T-helper 2 cell treated with Interferon-gamma antibody and Interleukin-4, amounts not matched to agents 100 ng/mL and 5 ng/mL, for 36 hours (primary cell): ENCODE data around the gene NEAT1. TPM values are rescaled to one million over a fixed set of nuclear protein-coding genes. Genes with fewer than 3 reads are reported as not detected.

Source experiments
- intact Hi-C: fragments of 100-400 bp; cut with micrococcal nuclease; formaldehyde crosslinking; loops from one replicate; pipeline ENCODE4 v1.15.1; 2023
- total RNA-seq: library from RNA; stranded (reverse); gene quantifications from 2 replicates; pipeline ENCODE4 v1.2.3, GENCODE V29; 2022

Gene NEAT1
- total RNA-seq: 730 and 731 TPM in 2 replicates

DNA sequence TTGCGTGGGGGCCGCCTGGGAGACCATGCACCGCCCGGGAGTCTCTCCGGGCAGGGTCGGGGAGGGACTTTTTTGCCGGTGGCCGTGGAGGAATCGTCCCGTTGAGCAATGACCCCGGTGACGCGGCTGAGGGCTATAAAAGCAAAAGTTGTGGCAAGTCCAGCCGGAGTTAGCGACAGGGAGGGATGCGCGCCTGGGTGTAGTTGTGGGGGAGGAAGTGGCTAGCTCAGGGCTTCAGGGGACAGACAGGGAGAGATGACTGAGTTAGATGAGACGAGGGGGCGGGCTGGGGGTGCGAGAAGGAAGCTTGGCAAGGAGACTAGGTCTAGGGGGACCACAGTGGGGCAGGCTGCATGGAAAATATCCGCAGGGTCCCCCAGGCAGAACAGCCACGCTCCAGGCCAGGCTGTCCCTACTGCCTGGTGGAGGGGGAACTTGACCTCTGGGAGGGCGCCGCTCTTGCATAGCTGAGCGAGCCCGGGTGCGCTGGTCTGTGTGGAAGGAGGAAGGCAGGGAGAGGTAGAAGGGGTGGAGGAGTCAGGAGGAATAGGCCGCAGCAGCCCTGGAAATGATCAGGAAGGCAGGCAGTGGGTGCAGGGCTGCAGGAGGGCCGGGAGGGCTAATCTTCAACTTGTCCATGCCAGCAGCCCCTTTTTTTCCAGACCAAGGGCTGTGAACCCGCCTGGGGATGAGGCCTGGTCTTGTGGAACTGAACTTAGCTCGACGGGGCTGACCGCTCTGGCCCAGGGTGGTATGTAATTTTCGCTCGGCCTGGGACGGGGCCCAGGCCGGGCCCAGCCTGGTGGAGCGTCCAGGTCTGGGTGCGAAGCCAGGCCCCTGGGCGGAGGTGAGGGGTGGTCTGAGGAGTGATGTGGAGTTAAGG, at the start of gene NEAT1:
TSS of gene NEAT1 (plus strand) at position 166 of the 883 bp plus-strand sequence.
- intact Hi-C loops: loop anchor here (1.0 kb wide), 1 partner anchor 74 kb away; no protein-coding TSS in a partner anchor

DNA sequence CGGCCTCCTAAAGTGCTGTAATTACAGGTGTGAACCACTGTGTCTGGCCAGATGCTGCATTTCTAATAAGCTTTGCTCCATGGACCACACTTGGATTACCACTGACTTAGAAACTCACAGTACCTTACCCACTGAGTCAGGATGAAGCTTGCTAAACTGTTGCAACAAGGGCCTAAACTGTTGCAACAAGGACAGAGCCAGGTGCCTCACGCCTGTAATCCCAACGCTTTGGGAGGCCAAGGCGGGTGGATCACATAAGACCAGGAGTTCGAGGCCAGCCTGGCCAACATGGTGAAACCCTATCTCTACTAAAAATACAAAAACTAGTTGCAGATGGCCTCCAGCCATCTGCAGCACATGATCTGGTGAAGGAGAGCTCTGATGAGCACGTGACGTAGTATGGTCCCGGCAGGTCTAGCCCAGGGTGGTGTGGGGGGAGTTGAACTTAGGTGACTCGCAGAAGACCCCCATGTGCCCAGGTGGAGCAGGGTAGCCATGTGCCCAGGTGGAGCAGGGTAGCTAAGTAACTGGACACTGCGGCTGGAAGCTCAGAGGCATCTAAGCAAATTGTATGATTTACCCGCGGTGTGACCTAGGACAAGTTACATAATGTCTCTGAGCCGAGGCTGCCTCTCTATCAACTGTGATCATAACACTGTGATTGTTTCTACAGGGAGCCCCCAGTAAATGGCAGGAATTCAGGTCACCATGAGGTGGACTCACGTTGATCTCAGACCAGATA, 48.6 kb upstream of the NEAT1 start:
- intact Hi-C loops: no loop called here

DNA sequence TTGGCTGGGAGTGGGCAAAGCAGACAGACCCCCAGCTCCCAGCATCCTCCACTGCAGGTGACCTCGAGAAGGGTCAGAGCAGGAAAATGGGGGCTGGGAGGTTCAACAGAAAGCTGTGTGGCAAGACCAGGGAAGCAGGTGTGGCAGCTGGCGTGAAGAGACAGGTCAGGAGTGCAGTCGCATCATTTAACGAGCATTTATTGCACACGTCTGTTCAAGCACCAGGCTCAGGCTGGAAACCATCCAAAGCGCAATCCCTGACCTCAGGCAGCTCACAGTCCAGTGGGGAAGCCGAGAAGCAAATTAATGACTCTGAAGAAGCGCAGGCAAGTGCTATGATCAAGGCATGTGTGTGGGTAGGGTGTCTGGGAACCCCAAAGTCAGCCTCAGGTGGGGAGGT, 47.6 kb upstream of the NEAT1 start:
- intact Hi-C loops: no loop called here

DNA sequence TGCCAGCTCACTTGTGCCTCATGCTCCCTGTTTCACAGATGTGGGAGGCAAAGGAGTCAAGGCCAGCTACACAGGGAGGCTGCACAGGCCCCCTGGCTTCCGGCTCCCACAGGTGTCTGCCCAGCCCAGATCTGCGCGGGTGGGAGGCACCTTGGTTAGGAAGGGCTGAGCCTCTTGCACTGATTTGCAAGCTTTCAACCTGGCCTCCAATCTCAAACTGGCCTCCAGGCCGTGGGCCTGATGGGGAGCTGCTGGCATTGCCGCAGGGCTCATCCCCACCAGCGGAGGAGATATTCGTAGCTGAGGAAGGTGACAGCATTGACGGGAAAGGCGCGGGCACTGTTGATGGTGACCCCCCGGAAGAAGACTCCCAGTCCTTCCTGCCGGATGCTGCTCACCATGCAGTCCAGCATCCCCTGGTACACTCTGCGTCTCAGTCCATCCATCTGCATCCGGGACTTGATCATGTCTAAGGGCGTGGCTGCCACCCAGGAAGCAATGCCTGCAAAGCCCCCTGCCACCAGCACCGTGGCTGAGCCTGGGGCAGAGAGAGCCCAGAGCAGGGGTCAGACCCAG, 46.4 kb upstream of the NEAT1 start:
- intact Hi-C loops: no loop called here

DNA sequence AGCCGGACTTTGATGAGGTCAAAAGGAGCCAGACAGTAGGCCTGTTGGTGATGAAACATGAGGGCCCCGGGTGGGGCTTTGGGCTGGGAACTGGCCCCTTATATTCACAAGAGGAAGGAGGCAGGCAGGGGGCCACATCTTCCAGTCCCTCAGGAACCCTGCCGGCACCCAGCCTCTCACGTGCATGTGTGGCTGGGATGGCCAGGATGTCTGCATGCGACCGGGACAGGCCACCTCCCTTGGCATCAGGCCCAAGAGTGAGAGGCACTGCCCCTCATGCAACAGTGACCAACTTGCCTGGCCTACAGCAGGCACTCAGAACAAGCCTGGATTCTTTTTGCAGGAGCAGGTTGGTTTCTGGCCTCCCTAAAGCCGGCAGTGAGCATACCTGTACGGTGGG, 45.6 kb upstream of the NEAT1 start:
- intact Hi-C loops: no loop called here

DNA sequence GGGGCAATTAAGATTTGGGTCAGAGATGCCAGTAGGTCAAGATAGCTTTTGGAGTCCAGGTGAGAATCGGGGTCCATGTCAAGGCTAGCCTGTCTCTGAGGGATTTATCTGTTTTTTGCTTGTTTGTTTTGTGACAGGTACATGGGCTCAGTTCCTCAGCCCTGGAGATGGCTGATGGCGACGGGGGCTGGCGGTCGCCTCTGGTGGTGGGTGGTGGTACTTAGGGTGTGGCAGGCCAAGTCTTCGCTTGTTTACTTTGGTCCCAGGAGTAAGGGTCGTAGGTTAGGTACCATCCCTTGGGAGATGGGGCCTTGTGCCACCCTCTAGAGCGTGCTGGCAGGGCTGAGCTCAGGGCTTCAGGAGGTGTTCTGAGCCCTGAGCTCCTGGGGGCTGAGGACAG, 44.8 kb upstream of the NEAT1 start:
- intact Hi-C loops: no loop called here

DNA sequence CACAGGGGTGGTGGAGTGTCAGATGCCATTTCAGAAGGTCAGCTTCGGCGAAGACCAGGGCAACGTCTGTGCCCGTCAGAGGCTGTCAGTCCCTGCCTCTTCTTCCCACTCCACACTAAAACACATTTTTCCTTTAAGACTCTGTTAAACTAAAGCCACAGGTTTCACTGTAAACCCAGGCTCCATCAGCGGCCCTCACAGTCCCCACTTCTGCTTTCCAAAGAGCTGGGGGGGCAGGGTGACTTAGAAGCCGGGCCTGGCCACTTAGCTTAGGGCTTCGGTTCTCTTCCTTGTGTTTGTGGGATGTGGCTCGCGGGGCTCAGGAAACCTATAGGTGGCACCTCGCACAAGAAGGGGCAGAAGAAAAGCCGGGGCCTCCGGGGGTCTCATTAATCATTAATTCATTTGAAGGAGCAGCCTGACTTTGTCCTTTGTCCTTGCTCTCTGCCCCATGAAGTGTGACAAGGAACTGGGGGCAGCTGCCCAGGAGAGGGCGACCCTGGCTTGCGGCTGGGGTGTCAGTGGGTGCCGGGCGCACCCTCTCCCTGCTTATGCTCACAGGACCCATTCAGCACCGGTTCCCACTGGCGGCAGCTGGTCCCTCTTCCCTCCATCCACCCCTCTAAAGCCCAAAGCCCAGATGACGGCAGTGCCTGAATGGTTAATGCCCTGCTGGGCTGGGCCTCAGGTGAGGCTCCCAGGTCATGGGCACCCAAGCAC, 44.2 kb upstream of the NEAT1 start:
- intact Hi-C loops: no loop called here

DNA sequence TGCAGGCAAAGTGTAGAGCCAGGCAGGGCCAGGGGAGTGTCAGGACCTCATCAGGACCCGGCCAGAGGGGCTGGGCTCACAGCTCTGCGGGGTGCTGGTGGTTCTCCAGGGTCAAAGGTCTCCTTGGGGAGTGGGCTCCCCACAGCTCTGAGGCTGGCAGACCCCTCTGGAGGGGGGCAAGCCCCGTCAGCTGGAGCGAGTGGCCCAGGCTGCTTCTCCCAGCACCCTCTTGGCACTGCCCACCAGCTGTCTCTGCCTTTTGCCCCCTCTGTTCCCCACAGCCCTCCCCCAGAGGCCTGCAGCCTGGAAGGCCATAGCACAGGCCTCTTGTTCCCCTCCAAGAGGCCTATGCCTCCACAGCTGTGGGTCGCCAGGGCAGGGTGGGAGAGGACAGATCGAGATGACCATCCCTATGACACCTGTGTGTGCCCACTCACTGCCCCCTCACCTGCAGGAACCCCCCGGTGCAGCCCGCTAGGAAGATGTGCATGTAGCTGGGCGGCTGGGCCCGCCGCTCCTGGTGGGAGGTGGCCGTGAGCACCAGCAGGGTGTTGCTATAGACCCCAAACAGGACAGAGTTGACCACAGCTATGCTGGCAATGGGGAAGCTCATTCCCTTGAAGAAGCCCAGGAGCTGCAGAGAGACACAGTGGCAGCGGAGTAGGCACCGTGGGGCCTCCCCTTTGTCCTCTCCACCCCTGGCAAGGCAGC, 43.5 kb upstream of the NEAT1 start:
- intact Hi-C loops: no loop called here

DNA sequence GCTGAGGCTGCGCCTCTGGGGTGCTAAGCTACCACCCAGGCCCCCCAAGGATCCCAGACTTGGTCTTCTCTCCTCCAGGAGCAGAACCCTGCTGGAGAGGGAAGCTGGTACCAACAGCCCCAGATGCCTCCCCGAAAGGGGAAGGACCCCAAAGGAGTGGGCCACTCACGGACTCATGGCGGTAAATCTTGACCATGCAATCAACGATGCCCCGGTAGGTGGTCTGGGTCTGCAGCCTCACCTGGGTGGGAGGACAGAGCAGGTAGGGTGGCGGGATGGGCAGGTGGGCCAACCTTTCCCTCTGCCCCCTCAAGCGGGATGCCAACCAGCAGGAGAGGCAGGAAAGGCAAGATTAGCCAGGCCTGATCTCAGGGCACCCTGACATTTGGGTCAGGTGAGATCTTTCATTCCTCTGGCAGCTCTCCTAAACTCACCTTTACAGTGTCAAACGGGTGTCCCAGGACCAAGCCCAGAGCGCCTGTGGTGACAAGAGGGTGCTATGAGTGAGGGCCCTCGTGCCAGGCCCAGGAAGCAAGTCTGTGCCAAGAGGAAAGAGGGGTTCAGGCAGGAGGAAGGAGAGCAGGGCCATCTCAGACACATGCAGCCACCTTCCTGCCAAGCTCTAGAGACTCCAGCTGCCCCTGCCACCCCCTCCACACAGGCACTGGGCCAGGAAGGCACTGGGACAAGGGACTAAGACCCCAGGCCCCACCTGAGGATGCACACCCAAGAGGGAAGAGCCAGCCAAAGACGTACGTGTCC, 42.7 kb upstream of the NEAT1 start:
- intact Hi-C loops: no loop called here

DNA sequence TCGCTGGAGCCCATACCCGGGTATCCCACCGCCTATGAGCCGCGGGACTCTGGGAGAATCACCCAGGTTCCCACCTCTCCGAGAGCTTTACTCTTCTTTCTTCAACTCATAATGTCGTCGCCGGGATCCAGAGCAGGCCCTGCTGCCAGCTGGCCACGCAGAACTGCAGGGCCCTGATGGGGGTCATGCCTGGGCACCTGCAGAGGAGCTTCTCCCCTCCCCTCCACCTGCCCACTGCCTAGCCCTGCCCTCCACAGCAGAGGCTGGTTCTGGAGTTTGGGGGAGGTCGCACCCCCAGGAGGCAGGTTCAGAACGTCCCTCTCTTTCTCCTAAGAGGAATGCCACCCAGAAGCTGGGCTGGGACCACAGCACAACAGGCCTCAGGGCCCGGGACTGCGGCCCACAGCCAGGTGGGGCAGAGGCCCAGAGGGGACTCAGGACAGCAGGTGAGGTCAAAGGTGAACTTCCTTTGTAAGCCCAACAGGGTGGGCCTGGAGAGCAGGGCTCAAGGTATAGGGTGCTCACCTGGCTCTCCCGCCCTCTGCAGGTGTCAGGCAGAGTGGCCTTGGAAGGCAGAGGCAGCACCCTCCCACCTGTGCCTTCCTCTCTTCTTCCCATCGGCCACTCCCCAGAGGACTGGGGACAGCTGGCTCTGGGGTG, 42.0 kb upstream of the NEAT1 start:
- intact Hi-C loops: no loop called here

DNA sequence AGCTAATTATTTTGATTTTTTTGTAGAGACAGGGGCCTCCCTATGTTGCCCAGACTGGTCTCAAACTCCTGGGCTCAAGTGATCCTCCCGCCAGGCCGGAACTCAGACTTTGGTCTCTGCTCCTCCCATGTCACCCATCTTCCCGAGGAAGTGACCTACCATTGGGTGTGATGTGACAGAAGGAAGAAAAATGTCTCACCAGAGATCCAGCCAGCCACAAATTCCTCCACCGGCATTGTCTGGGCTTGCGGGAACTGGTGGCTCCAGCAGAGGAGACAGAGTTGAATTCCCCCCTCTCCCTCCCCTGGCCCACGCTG, 40.9 kb upstream of the NEAT1 start:
- intact Hi-C loops: loop anchor here (1.0 to 2.0 kb wide), 2 partner anchors 35 to 115 kb away; no protein-coding TSS in a partner anchor

DNA sequence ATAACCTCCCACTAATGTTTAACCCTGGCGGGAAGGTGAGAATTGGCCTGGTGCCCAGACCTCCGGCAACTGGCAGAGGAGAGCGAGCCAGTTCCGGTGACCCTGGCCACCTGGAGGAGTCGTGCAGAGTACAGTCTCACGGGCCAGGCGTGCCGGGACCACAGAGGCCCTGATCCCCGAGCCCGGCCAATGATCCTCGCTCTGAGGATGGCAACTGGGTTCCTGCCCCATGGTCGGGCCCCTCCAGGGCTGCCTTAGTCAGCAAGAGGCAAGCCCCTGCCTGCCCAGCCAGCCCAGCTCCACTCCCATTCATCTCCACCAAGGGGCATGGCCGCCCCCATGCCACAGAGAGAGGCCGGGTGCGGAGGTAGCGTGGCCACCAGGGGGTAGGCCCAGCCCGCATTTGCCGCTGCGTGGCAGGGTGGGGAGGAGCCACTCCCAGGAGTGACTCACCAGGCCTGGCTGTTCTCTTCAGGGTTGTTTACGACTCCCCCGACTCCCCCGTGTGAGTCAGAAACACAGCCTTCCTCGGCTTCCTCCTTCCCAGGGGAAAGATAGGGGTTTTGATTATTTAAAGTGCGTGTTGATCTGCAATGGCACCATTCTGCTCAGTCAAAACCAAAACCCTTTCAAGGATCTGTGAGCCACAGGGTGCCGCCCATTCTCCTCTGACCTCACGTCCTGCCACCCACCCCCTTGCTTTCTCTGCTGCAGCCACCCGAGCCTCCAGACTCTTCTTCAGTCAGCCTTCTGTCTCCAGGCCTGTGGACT, 40.4 kb upstream of the NEAT1 start, which contains the start of gene SLC25A45:
TSS of gene SLC25A45 (minus strand) at position 614 of the 771 bp plus-strand sequence. CDS start 695 bp downstream, outside the sequence.
- intact Hi-C loops: loop anchor here (1.0 to 2.0 kb wide), 2 partner anchors 34 to 115 kb away; no protein-coding TSS in a partner anchor

DNA sequence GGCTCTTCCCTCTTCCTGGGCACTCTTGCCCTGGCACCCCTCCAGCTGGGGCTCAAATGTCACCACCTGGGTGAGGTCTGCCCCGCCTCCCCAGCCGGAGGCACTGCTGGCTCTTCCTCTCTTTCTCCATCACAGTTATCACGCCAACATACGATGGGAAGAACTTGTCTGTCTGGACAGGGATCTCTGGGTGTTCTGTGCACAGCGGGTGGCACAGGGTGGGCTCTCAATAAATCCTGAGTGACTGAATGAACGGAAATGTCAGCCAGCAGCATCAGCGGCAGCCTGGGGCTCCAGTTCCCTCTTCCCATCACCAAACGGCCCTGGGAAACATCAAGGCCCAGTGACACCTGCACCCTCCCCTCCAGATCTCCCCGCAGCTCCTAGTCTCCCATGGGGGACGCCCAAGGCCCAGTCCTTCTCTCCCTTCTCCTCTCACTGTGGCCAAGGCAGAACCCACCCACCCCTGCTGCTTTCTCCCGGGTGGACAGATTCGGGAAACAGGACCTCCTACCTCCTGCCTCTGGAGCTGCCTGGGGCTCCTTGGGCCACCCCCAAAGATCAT, 39.7 kb upstream of the NEAT1 start:
- intact Hi-C loops: loop anchor here (1.0 to 2.0 kb wide), 2 partner anchors 33 to 114 kb away; no protein-coding TSS in a partner anchor

DNA sequence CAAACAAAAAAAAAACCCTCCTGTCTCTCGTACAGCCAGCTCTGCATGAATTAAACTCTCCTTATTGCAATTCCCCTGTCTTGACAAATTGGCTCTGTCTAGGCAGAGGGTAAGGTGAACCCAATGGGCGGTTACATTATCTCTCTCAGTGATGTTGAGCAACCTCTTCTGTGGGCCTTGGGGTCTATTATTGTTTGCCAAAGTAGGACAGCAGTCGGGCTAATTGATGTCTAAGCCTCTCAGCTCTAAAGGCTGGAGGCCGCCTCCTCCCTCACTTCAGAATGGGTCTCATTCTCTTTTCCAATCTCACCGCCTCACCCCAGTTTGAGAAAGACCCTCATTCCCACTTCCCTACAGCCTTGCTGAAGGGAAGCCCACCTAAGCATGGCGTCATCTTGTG, 38.8 kb upstream of the NEAT1 start:
- intact Hi-C loops: loop anchor here (2.0 kb wide), 1 partner anchor 113 kb away; no protein-coding TSS in a partner anchor

DNA sequence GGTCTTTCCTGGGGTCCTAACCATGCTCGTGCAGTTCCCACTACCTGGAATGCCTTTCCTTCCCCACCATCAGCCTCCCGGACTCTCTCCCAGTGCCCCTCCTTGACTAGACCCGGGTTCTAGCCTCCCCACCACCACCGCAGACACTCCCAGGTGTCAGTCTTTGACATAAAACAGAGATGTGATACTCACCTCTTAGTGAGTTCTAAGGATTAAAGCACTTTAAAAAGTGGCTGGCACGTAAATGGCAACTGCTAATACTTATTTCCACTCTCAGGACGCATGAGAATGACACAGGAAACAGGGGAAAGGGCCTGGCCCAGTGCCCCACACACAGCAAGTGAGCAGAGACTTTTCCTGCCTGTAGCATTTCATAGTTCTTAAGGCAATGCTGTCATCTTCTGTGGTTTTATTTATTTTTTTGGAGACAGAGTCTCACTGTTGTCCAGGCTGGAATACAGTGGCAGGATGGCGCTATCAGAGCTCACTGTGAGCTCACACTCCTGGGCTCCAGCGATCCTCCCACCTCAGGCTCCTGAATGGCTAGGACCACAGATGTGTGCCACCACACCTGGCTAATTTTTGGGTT, 38.2 kb upstream of the NEAT1 start:
- intact Hi-C loops: no loop called here

DNA sequence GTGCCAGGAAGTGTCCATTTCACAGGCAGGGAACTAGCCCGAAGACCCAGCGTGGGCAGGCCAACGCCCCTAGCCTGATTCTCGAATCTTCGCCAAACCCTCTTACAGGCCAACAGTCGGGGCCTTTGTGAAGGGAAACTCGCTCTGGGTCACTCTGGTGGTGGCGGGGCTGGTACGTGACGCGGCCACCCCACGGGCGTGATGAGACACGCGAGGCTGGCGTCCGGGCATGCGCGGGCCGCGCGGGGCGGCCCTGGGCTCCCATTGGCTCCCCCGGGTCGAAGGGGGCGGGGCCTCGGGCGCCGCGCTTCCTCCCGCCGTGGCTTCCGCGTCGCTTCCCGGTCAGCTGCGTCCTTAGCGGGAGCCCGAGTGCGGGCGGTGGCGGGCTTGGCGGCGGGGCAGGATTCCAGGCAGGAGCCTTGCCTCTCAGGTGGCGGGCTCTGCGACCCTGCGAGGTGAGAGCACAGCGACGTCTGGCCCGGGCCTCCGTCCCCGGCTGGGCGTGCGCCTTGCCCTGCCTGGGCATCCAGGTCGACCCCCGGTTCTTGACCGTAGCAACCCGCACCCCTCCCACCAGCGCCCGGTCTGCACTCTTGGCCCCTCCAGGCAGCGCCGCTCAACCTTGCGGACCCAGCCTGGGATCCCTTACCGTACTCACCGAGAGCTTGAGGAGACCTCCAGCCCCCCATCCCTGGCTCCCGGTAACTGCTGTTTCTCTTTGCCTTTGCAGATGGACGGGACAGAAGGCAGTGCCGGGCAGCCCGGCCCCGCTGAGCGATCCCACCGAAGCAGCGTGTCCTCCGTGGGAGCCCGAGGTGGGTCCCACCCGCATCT, 36.1 kb upstream of the NEAT1 start, which contains the start of gene FRMD8:
TSS of gene FRMD8 (plus strand) at position 331 of the 834 bp plus-strand sequence. CDS start at position 731, 400 bp downstream.
- intact Hi-C loops: no loop called here

DNA sequence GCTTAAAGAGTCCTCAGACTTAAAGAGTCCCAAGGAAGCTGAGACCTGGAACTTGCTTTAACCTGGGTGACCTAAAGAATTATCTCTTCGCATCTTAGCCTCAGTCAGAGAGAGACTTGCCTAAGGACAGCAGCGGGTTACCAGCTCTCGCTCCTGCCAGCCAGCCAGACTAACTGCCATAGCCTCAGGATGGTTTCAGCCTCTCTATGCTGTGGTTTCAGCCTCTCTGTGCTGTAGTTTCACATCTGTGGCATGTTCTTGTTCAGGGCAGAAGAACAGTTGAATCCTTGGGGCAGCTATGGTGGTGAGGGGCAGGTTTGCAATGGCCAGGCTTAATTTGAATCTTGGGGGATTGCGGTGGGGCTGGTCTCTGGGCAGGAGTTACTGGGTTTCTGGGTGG, 33.9 kb upstream of the NEAT1 start:
- intact Hi-C loops: no loop called here
